OCI-LY7 (cell line): ENCODE data around the gene ODC1.

ENCODE experiments used
- EZH2phosphoT487 ChIP-seq: fragments of 200-600 bp; sonication (generic); IDR thresholded peaks from 2 replicates; pipeline ENCODE4 v1.6.1; 2018; ENCODE audit warnings: low read depth, borderline replicate concordance, mild to moderate bottlenecking, mixed run types, antibody characterized with exemption, low read length, moderate library complexity, mixed read lengths
- TF ChIP-seq, protein P1 (sequence below): fragments of 200-600 bp; sonication (generic); conservative IDR thresholded peaks from 2 replicates; pipeline ENCODE4 v1.5.1; 2014; ENCODE audit warnings: mild to moderate bottlenecking, antibody characterized with exemption, low read length, moderate library complexity, mixed read lengths

DNA sequence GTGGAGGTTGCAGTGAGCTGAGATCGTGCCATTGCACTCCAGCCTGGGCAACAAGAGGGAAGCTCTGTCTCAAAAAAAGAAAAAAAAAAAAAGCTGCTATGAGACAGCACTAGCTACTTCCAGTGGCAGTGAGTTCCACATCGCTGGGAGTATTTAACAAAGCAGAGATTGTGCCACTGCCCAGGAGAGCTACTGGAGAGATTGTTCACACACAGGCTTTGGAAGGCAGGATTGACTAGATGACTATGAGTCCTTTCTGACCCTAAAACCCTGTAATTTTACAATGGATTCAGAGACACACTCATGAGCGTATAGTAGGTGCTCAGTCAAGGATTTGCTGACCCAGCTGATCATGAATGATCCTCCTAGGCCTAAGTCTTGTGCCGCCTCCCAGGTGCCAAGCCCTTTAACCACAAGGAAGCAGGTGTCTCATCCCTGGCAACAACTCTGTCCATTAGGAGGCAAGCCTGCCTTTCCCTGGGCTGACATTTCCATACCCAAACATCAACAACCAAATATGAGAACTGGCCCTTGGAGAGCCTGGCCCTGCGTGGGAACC, 45.0 kb upstream of the ODC1 start:
- TF ChIP-seq, protein P1, sequence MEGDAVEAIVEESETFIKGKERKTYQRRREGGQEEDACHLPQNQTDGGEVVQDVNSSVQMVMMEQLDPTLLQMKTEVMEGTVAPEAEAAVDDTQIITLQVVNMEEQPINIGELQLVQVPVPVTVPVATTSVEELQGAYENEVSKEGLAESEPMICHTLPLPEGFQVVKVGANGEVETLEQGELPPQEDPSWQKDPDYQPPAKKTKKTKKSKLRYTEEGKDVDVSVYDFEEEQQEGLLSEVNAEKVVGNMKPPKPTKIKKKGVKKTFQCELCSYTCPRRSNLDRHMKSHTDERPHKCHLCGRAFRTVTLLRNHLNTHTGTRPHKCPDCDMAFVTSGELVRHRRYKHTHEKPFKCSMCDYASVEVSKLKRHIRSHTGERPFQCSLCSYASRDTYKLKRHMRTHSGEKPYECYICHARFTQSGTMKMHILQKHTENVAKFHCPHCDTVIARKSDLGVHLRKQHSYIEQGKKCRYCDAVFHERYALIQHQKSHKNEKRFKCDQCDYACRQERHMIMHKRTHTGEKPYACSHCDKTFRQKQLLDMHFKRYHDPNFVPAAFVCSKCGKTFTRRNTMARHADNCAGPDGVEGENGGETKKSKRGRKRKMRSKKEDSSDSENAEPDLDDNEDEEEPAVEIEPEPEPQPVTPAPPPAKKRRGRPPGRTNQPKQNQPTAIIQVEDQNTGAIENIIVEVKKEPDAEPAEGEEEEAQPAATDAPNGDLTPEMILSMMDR: no peak
- no peak for TF ChIP-seq EZH2phosphoT487
